HG03354 (cell line): Measurements from ENCODE around the gene HLA-E.
"Not testable (repeated sequence)": the region's sequence is repeated elsewhere in the genome, so short reads cannot be mapped to it uniquely, and the experiment has no call there.

Experiments used
- ATAC-seq: cut with Tn5 transposase; IDR thresholded peaks from one replicate; pipeline ENCODE4 v1.9.1; 2021; ENCODE audit warnings: mild to moderate bottlenecking; ENCODE audit not compliant: unreplicated experiment, poor library complexity, severe bottlenecking

The HLA-E gene

DNA sequence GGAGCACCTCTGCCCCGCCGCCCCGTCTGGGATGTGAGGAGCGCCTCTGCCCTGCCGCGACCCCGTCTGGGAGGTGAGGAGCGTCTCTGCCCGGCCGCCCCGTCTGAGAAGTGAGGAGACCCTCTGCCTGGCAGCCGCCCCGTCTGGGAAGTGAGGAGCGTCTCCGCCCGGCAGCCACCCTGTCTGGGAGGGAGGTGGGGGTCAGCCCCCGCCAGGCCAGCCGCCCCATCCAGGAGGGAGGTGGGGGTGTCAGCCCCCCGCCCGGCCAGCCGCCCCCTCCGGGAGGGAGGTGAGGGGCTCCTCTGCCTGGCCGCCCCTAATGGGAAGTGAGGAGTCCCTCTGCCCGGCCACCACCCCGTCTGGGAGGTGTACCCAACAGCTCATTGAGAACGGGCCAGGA lies 14.2 kb upstream of the HLA-E start:
- ATAC-seq = not testable (repeated sequence)

DNA sequence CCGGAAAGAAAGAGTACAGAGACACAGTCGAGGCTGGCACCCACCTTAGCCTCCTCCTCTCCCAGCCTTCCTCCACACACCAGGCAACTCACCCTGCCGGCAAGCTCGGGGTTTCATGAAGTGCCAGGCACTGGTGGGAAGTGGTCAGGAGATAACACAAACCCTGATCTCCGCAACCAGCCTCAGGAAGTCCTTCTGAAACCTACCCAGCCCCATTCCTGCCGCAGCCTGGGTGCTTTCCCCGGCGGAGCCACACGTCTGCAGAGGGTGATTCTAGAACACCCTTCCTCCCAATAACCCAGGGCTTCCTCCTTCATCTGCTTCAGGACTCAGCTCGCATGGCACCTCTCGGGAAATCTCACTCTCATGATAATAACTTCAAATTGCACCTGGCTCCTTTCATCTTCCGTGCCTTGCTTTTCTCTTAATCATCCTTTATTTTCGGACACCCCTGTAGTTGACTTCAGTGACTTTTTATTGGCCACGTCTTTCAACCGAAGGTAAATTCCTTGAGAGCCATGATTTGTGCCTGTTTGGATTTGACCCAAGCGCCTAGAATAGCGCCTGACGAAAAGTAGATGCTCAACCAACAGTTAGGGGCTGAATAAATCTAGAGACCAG lies 8.7 kb upstream of the HLA-E start:
- ATAC-seq = no peak

DNA sequence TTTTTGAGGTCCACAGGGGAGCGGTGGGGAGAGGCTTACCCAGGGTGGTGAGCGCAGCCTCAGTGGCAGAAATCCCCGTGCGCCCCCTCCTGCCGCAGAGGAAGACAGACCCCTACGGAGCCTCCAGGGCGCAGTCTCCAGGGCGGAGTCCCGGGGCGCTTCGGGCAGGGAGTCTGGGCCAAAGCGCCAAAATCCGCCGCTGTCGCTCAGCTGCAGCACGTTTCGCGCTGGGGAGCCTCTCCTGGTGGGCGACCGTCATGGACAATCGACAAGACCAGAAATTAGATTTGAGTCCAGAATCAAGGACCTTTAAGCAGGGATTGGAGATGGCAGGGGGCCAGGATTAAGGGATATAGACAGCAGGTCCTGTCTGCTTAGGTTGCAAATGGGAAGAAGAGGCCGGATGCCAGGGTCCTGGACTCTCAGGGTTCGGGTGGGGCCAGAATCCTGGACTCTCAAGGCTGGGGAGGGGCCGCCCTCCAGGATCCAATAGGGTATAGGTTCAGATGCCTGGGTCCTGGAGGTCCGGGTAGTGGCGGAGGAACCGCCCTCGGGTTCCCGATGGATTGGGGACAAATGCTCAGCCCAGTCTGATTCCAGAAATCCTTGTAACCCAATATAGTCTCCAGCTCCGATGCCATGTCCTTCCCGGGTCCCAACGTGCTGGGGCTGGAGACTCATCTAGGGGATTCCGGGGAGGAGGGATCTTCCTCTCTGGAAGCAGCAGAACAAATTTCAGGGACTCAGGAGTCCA lies 7.9 kb upstream of the HLA-E start:
- ATAC-seq = no peak

DNA sequence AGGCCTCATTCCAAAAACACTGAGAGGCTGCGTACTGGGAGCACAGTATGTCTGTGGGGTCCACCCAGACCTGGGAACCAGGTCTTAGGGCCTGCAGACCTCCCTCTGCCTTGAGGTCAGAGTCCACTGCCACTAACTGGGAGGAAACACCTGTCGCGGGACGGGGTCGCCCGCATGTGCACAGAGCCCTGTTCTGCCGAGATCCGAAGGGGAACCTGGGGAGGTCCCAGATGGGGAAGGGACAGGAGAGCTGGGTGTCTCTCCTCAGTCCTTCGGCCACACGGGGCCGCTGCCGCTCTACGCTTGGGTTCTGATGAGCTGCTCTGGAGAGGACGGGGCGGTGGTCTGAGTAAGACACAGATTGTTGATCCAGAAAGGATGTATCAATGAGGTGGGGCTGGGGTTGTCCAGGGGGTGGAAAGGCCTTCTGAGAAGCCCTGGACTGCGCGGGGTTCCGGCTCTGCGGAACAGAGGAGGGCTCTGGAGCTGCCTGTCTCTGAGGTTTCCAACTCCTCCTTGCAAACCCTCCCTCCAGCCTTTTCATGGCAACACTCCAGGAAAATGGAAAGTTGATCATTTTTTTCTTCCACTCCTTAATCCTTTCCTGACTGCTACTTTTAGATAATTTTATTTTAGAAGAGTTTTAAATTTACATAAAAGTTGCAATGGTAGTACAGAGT lies 7.2 kb upstream of the HLA-E start:
- peak; percentile 77 for ATAC-seq

DNA sequence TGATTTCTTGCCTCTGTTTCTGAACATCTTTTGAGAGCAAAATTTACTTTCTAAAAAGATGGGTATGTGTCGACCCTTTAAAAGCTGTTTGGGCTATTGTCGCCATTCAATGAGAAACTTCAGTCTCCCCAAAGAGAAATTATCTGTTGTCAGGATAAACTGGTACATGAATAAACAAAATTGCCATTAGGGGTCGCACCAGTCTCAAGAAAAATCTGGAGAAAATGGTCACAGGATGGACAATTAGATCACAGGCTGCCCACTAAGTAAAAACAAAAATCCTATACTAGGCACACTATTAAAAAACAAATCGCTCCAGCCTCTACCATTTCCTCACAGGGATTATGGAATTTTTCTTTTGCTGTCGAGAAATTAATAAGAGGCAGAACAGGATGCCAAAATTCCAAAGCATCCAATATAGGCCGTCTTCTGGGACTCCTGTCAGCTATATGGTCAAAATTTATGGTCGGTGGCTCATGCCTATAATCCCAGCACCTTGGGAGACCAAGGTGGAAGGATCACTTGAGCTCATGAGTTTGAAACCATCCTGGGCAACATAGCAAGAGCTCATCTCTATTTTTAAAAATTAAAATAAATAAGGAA lies 5.5 kb upstream of the HLA-E start:
- ATAC-seq = no peak

DNA sequence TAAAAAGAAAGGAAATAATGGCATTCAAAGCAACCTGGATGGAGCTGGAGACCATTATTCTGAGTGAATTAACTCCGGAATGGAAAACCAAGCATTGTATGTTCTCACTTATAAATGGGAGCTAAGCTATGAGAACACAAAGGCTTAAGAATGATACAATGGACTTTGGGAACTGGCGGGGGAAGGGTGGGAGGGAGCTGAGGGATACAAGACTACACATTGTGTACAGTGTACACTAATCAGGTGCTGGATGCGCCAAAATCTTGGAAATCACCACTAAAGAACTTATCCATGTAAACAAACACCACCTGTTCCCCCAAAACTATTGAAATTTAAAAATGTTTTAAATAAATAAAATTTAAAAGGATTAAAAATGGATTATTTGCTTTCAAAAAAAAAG lies 4.1 kb upstream of the HLA-E start:
- ATAC-seq = no peak

DNA sequence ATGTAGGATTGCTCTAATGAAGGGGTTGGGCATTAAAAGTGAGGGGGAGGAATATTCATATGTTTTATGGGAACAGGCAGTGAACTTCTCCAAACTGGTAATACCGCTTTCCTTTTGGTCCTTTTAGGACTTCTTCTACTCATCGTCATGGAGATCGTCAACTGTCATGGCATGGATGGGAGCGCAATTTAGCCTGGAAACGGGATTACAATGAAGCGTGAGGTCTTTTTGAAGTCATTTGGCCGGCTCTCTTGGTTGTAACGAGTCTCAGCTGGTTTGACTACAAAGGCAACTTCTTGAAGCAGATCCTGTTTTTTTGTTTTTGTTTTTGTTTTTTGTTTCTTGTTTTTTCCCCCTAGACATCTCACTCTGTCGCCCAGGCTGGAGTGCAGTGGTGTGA lies 1.4 kb upstream of the HLA-E start:
- ATAC-seq = no peak

DNA sequence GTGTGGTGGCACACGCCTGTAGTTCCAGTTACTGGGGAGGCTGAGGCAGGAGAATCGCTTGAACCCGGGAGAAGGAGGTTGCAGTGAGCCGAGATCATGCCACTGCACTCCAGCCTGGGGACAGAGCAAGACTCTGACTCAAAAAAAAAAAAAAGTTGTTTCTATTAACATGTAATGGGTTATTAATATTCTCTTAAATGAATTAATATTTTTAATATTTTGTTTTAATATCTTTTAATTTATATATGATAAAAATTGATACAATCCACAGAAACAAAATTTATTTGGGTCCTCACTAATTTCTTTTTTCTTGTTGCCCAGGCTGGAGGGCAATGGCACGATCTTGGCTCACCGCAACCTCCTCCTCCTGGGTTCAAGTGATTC lies 620 bp upstream of the HLA-E start:
- not testable (repeated sequence) for ATAC-seq

DNA sequence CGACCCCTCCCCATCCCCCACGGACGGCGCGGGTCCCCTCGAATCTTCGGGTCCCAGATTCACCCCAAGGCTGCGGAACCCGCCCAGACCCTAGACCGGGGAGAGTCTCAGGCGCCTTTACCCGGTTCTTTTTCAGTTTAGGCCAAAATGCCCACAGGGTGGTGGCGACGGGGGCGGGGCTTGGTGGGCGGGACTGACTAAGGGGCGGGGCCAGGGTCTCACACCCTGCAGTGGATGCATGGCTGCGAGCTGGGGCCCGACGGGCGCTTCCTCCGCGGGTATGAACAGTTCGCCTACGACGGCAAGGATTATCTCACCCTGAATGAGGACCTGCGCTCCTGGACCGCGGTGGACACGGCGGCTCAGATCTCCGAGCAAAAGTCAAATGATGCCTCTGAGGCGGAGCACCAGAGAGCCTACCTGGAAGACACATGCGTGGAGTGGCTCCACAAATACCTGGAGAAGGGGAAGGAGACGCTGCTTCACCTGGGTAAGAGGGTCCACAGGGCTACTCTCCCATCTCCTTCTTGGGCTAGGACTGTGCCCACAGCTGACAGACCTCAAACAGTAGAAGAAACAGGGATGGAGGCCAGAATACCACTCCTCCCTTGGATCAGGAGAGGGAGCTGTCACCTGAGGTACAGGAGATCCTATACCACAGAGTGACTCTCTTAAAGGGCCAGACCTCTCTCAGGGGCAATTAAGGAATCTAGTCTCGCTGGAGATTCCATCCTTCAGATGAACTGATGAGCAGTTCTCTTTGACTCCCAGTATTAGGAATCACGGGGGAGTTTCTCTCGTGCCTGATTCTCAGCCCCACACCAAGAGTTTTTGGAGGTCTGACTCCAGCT lies 942 bp downstream of the HLA-E start:
- ATAC-seq = peak; percentile 35

DNA sequence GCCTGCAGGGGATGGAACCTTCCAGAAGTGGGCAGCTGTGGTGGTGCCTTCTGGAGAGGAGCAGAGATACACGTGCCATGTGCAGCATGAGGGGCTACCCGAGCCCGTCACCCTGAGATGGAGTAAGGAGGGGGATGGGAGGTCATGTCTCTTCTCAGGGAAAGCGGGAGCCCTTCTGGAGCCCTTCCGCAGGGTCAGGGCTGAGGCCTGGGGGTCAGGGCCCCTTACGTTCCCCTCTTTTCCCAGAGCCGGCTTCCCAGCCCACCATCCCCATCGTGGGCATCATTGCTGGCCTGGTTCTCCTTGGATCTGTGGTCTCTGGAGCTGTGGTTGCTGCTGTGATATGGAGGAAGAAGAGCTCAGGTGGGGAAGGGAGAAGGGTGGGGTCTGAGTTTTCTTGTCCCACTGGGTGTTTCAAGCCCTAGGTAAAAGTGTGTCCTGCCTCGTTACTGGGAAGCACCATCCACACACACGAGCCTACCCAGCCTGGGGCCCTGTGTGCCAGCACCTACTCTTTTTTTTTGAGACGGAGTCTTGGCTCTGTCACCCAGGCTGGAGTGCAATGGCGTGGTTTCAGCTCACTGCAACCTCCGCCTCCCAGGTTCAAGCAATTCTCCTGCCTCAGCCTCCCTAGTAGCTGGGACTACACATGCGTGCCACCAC lies 2.1 kb downstream of the HLA-E start:
- ATAC-seq = not testable (repeated sequence)

DNA sequence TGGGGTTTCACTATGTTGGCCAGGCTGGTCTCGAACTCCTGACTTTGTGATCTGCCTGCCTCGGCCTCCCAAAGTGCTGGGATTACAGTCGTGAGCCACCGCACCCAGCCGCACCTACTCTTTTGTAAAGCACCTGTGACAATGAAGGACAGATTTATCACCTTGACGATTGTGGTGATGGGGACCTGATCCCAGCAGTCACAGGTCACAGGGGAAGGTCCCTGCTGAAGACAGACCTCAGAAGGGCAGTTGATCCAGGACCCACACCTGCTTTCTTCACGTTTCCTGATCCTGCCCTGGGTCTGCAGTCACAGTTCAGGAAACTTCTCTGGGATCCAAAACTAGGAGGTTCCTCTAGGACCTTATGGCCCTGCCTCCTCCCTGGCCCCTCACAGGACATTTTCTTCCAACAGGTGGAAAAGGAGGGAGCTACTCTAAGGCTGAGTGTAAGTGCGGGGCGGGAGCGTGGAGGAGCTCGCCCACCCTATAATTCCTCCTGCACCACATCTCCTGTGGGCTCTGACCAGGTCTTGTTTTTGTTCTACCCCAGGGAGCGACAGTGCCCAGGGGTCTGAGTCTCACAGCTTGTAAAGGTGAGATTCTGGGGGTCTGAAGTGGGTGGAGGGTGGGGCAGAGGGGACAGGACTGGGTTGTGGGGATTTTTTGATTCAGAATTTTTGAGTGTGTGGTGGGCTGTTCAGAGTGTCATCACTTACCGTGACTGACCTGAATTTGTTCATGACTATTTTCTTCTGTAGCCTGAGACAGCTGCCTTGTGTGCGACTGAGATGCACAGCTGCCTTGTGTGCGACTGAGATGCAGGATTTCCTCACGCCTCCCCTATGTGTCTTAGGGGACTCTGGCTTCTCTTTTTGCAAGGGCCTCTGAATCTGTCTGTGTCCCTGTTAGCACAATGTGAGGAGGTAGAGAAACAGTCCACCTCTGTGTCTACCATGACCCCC lies 3.0 kb downstream of the HLA-E start:
- ATAC-seq = no peak

DNA sequence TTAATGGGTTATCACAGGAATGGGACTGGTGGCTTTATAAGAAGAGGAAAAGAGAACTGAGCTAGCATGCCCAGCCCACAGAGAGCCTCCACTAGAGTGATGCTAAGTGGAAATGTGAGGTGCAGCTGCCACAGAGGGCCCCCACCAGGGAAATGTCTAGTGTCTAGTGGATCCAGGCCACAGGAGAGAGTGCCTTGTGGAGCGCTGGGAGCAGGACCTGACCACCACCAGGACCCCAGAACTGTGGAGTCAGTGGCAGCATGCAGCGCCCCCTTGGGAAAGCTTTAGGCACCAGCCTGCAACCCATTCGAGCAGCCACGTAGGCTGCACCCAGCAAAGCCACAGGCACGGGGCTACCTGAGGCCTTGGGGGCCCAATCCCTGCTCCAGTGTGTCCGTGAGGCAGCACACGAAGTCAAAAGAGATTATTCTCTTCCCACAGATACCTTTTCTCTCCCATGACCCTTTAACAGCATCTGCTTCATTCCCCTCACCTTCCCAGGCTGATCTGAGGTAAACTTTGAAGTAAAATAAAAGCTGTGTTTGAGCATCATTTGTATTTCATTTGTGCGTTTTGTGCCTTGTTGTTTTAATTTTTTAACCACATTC lies 4.4 kb downstream of the HLA-E start:
- ATAC-seq = no peak

DNA sequence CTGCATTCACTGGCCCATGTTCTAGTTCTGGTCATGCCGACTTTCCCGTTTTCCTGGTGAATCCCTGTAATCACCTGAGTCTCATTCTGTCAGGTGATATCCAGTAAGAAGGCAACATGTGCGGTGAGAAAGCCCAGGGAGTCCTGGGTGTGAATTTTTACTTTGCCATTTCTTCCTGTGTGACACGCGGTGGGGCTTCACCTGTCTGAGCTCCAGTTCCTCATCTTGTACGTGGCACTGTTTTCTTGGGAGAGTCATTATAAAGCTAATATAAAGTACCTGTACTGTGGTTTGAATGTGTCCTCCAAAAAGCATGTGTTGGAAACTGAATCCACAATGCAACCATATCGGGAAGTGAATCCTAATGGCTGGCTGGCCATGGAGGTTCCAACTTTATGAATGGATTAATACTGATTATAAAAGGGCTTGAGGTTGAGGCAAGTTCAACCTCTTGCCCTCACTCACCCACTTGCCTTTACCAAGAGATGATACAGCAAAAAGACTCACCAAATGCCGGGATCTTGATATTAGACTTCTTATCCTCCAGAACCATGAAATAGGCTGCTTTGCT lies 5.1 kb downstream of the HLA-E start:
- no peak for ATAC-seq

DNA sequence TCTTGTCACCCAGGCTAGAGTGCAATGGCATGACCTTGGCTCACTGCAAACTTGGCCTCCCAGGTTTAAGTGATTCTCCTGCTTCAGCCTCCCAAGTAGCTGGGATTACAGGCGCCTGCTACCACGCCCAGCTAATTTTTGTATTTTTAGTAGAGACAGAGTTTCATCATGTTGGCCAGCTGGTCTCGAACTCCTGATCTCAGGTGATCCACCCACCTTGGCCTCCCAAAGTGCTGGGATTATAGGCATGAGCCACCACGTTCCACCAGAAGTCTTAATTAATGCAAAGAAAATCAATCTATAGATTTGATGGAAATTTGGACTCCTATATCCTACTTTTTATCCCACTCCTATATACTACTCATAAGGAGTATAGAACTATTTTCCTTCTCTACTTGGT lies 5.8 kb downstream of the HLA-E start:
- not testable (repeated sequence) for ATAC-seq

DNA sequence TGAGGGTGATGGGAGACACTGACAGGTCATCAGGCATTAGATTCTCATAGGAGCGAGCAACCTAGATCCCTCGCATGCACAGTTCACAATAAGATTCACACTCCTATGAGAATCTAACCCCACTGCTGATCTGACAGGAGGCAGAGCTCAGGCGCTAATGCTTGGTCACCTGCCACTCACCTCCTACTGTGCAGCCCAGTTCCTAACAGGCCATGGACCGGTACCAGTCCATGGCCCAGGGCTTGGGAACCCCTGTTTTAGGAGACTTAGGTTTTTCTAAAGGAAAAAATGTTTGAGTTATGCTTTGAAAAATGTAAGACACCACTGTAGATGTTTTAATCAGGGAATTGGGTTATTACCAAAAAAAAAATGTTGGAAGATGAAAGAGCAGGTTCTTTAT lies 6.7 kb downstream of the HLA-E start:
- ATAC-seq = no peak

DNA sequence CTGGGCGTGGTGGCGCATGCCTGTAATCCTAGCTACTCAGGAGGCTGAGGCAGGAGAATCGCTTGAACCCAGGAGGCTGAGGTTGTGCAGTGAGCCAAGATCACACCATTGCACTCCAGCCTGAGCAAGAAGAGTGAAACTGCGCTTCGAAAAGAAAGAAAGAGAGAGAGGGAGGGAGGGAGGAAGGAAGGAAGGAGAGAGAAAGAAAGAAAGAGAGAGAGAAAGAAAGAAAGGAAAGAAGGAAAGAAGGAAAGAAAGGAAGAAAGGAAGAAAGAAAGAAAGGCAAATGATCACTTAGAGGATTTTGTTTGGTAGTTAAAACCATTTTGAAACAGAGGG lies 7.9 kb downstream of the HLA-E start:
- ATAC-seq = not testable (repeated sequence)

DNA sequence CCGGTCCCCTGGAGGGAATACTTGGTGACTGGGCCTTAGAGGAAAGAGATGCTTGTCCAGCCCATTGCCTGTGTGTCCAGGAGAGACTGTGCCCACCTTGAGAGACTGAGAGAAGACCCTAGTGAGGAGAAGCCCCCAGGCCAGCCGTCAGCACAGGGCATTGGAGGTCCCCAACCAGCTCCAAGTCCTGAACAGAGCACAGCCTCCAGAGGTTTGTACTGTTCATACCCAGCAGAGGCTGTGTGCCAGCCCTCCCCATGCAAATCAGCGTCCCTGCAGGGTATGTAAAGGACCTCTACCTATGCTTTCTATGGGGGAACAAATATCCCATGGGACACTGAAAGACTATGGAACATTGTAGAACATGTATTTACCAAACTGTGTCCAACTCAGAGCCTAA lies 8.4 kb downstream of the HLA-E start:
- ATAC-seq = no peak

DNA sequence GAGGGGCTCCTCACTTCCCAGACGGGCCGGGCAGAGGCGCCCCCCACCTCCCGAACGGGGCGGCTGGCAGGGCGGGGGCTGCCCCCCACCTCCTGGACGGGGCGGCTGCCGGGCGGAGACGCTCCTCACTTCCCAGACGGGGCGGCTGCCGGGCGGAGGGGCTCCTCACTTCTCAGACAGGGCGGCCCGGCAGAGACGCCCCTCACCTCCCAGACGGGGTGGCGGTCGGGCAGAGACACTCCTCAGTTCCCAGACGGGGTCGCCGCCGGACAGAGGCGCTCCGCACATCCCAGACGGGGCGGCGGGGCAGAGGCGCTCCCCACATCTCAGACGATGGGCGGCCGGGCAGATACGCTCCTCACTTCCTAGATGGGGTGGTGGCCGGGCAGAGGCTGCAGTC lies 9.4 kb downstream of the HLA-E start:
- ATAC-seq = not testable (repeated sequence)
